Subcutaneous abdominal adipose tissue (tissue), 5 donors: ENCODE measurements around the gene POU6F2.

ENCODE experiments used
- H3K27ac ChIP-seq: one replicate; pipeline ENCODE4 v1.7.0; 2013; ENCODE audit warnings: low read depth, mild to moderate bottlenecking, inconsistent platforms, low read length, moderate library complexity
- H3K27me3 ChIP-seq, 5 donors: one replicate each; pipeline ENCODE4 v1.7.0; 2013; ENCODE audit warnings: low read length in 5 of 5, inconsistent platforms in 1 of 5; ENCODE audit not compliant: control insufficient read depth in 5 of 5, insufficient read depth in 4 of 5
- H3K36me3 ChIP-seq, 5 donors: one replicate each; pipeline ENCODE4 v1.7.0; 2013; ENCODE audit warnings: low read length in 5 of 5; ENCODE audit not compliant: control insufficient read depth in 5 of 5, insufficient read depth in 5 of 5
- H3K4me1 ChIP-seq, 5 donors: one replicate each; pipeline ENCODE4 v1.7.0; 2013; ENCODE audit warnings: low read length in 5 of 5, mild to moderate bottlenecking in 3 of 5, moderate library complexity in 1 of 5; ENCODE audit not compliant: control insufficient read depth in 5 of 5, insufficient read depth in 5 of 5
- H3K4me3 ChIP-seq, 5 donors: one replicate each; pipeline ENCODE4 v1.7.0; 2013; ENCODE audit warnings: low read length in 5 of 5, low read depth in 1 of 5
- H3K9ac ChIP-seq, 5 donors: one replicate each; pipeline ENCODE4 v1.7.0; 2013; ENCODE audit warnings: low read length in 5 of 5, mild to moderate bottlenecking in 4 of 5, moderate library complexity in 3 of 5
- H3K9me3 ChIP-seq, 5 donors: one replicate each; pipeline ENCODE4 v1.7.0; 2013; ENCODE audit warnings: low read length in 5 of 5; ENCODE audit not compliant: control insufficient read depth in 5 of 5
- donor health status: healthy.
- donor health status: healthy.
- donor health status: healthy.
- donor health status: healthy.
- donor health status: healthy.

The POU6F2 gene

DNA sequence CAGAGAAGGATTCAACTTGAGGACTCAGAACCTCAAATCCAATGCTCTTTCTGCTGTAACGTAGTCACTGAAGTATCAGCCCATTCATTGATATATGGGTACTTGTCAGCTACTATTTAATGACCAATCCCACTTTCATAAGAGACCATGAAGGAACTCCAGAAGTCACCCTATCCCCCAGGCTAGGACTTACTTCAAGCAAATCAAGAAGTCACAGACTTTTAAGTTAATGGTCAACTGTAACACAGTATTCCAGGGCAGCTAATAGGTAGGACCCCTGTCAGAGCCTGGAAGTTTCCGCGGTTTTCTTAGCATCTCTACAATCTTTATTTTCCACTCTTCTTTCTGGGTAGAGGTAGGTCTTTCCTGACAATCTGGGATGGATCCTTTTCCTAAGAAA lies 269.9 kb downstream of the POU6F2 start:
- no peak overlapping the region for H3K27ac ChIP-seq
- H3K9ac ChIP-seq = no peak overlapping the region
- H3K4me1 ChIP-seq = no peaks in the 10 kb centered on the region
- no peaks in the 10 kb centered on the region for H3K36me3 ChIP-seq
- H3K9me3 ChIP-seq = no peaks in the 10 kb centered on the region
- H3K4me3 ChIP-seq = no peak overlapping the region
- H3K27me3 ChIP-seq = no peaks in the 10 kb centered on the region

DNA sequence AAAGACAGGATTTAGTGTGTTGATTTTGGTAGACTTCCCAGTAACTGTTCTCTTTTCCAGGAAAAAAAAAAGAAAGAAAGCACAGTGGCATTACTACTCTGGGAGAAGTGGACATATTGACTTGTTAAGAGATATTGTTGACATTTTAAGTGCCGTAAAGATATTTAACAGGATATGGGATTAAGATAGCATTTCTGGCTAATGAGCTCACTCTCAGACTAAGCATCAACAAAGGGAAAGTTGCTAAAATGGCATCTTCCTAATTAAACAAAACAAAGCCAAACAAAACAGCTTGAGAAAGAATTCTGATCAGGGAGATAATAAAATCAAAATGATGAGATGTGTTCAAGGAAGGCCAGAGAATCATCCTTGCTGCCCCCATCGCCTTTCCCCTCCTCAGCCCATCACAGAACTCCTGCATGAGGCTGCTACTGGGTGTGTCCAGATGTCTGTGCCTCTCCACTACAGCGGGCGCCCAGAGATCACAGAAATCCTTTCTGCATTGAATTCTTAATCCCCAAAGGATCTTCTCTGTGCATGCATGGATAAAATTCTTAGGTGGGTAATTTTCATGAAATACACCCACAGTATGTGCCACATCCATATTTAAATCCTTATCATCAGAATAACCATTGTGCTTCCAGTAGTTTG lies 270.5 kb downstream of the POU6F2 start:
- Histone ChIP-seq H3K27ac (no peak overlapping the region), H3K9me3 (no peaks in the 10 kb centered on the region), H3K36me3 (no peaks in the 10 kb centered on the region)

DNA sequence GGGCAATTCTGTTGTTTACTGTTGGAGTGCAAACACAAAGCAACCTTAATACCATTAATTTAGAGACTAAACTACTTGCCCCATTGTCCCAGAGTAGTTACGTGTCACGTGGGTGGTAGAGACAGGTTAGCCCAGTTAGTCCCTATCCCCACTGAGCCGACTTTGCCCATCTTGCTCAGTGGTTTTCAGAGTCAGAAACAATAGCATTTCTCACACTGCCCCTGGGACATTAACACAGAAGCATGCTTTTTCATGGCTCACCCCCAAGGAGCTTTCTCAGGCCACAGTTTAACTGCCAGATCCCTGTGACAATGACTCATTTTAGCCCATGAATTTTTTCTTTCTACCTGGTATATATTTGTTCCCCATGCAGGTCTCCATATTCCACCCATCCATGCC lies 271.0 kb downstream of the POU6F2 start:
- Histone ChIP-seq H3K27me3 (no peaks in the 10 kb centered on the region), H3K36me3 (no peaks in the 10 kb centered on the region), H3K9me3 (no peaks in the 10 kb centered on the region), H3K4me3 (no peak overlapping the region), H3K9ac (no peak overlapping the region), H3K4me1 (no peaks in the 10 kb centered on the region), H3K27ac (no peak overlapping the region)

More for the DNA sequence above, 270.5 kb downstream of the POU6F2 start:
- Histone ChIP-seq H3K27me3 (no peaks in the 10 kb centered on the region), H3K9ac (no peak overlapping the region), H3K4me3 (no peak overlapping the region), H3K4me1 (no peaks in the 10 kb centered on the region)

DNA sequence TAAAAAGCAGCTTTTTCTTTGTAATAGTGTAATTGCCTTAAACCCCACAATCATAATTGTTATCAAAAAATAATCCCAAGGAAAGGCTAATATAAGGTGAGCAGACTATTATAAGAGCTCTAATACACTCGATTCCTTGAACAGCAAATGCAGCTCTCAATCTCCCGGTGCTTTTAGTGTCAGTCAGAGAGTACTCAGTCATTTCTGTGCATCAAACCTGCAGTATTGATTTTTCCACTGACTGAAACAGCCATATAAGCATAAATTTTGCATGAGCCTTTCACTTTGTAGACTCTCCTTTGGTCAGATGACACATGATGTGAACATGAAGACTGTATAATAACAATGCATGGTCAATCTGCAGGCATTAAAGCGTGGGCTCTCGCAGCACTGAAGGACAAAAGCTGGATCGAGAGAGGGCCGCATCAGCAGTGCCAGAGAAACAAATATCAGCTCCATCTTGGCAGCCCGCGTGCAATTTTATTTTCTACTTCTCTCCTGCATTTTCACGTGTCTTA lies 272.0 kb downstream of the POU6F2 start:
- Histone ChIP-seq H3K9me3 (no peaks in the 10 kb centered on the region), H3K4me1 (no peaks in the 10 kb centered on the region), H3K27me3 (no peaks in the 10 kb centered on the region), H3K9ac (no peak overlapping the region), H3K36me3 (no peaks in the 10 kb centered on the region), H3K4me3 (no peak overlapping the region), H3K27ac (no peak overlapping the region)

DNA sequence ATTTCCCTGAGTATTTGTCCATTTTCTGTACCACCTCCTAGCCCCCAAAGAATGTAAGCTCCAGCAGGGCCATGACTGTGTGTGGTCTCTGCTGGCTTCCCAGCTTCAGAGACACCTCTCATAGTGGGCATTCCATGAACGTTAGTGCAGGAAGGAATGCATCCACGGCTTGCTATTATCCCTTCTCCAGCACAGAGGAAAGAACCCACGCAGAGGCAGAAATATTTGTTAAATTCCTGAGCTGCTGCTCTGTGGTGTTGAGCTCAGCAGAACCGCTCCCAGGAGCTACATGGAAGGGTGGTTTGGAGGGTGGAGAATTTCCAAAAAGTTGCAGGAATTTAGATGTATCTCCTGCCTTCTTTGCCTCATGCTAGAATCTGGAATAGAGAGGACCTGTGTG lies 275.2 kb downstream of the POU6F2 start:
- H3K36me3 ChIP-seq = no peaks in the 10 kb centered on the region
- H3K27ac ChIP-seq = no peak overlapping the region
- H3K9ac ChIP-seq = no peak overlapping the region
- no peak overlapping the region for H3K4me3 ChIP-seq
- no peaks in the 10 kb centered on the region for H3K9me3 ChIP-seq
- H3K27me3 ChIP-seq = no peaks in the 10 kb centered on the region
- H3K4me1 ChIP-seq = no peaks in the 10 kb centered on the region

DNA sequence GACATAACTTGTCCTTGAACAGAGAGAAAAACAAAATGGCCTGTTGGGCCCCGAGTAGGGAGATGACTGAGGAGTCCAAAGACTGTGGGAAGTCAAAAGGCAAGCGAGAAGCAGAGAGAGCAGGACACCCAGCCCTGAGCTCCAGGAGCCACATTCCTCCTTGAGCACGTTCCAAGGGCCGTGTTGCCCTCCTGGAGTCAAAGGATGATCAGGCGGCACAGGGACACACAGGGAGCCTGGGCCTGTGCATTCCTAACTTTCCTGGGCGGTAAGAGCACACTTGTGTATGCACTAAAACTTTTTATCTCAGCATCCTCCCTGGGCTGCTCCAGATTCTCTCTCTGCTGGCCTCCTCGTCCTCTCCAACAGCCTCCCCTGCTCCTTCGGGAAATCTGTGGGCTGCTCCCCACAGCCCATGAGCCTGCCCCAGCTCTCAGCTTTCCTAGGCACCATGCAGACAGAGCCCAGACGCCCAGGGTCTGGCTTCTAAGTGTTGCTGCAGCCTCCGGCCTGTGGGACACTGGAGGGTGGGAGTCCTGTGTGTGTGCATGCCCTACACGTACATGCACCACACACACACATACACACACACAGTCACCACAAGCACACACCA lies 281.8 kb downstream of the POU6F2 start:
- no peaks in the 10 kb centered on the region for H3K4me1 ChIP-seq
- H3K9ac ChIP-seq = no peak overlapping the region
- no peaks in the 10 kb centered on the region for H3K9me3 ChIP-seq
- no peaks in the 10 kb centered on the region for H3K27me3 ChIP-seq
- H3K4me3 ChIP-seq = no peak overlapping the region
- no peak overlapping the region for H3K27ac ChIP-seq
- H3K36me3 ChIP-seq = no peaks in the 10 kb centered on the region

DNA sequence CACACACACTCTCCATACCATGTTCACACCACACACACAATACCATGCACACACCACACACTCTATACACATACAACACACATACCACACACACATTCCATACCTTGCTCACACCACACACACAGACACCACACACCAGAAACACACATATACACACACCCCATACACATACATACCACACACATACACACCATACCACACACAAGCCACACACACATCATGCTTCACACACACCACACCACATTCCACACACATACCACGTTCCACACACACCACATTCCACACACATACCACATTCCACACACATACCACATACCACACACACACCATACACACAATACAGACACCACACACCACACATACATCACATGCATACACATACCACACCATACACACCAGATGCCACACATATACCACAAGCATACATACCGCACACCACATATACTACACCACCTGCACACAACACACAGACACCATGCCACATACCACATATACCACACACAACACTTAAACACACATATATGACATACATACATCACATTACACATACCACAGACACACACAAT lies 282.7 kb downstream of the POU6F2 start:
- Histone ChIP-seq H3K9ac (no peak overlapping the region), H3K9me3 (no peaks in the 10 kb centered on the region), H3K4me1 (no peaks in the 10 kb centered on the region), H3K4me3 (no peak overlapping the region), H3K36me3 (no peaks in the 10 kb centered on the region), H3K27me3 (no peaks in the 10 kb centered on the region), H3K27ac (no peak overlapping the region)

DNA sequence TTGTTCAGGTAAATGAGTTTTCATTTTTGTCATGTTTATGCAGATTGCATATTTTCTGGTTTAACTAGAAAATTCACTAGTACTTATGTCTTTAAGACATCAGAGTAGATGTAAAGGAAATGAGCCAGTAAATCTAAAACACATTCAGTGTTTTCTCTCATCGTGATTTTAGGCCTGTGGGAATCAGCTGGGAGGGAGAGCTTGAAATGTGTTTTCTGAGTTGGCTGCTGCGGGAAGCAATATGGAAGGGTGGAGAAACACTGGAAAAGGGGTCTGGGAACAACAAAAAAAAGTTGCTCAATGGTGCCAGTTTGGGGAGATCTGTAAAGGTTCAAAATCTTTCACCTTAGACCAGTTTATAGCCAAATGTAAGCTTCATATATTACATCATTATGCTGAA lies 284.1 kb downstream of the POU6F2 start:
- no peak overlapping the region for H3K9ac ChIP-seq
- no peak overlapping the region for H3K27ac ChIP-seq
- no peaks in the 10 kb centered on the region for H3K9me3 ChIP-seq
- H3K36me3 ChIP-seq = no peaks in the 10 kb centered on the region
- H3K27me3 ChIP-seq = no peaks in the 10 kb centered on the region
- no peak overlapping the region for H3K4me3 ChIP-seq
- H3K4me1 ChIP-seq = no peaks in the 10 kb centered on the region

DNA sequence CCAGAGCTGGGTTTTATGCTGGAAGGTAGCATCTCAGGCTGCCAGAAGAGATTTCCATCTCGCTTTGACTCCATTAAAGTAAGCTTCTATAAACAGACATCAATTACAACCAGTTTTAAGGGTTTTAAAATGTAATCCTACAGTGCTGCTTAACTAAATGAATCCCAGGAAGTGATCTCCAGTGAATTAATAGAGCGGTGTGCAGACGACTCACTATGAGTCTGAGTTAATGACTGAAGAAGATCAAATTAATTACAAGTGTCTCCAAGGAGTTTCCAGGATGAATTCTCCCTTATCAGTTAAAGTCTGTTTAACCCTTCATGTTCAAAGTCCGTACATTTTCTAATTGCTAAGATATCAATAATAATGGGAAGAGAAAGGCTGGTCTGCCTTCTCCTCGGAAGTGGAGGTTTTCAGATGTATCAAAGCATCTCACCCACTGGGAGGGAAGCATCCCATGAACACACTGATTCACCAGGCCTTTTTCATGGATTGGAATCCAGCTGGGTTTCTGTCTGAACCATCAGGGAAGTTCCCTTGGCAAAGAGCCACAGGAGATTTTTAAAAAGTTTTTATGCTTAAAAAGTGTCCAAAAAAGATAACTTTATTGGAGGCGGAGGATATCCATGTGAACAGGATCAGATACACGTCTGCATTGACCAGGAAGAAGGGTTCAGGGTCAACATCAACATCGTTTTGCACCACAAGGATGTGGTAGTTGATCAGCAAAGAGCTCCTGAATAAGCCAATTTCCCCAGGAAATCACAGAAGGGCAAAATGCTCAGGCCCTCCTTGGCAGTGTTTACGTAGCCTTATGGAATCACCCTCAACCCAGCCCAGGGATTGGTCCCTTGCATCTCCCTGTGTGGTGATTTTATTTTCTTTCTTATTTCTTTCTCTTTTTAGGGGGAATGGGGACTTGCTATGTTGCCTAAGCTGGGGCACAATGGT lies 288.2 kb downstream of the POU6F2 start:
- Histone ChIP-seq H3K4me1 (no peaks in the 10 kb centered on the region), H3K9me3 (no peaks in the 10 kb centered on the region), H3K27ac (no peak overlapping the region), H3K36me3 (no peaks in the 10 kb centered on the region), H3K4me3 (no peak overlapping the region), H3K27me3 (no peaks in the 10 kb centered on the region), H3K9ac (no peak overlapping the region)

DNA sequence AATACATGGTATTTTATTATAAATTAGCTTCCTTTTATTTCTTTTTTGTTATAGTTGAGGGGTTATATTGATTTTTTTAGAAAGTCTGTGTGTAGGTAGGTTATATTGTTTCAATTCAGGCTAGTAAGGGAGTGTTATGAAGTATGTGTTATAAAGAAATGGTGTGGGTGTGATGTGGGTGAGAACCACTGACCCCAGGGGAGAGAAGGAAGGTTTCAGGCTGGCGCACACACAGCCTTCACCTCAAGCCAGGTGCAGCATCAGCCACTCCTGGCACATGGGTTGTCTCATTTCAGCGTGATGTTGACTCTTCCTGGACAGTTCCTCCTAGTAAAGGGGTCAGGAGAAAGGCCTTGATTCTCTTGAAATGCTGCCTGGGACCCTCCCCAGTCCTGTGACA lies 291.3 kb downstream of the POU6F2 start:
- no peak overlapping the region for H3K4me3 ChIP-seq
- no peak overlapping the region for H3K27ac ChIP-seq
- H3K36me3 ChIP-seq = no peaks in the 10 kb centered on the region
- H3K9me3 ChIP-seq = no peaks in the 10 kb centered on the region
- H3K4me1 ChIP-seq = peaks cover 0 to 3% (median 0%) of the 10 kb centered on the region in 5 donors
- H3K9ac ChIP-seq = no peak overlapping the region
- H3K27me3 ChIP-seq = no peaks in the 10 kb centered on the region
